ENCODE results near the gene SYCP2.

The SYCP2 gene

DNA sequence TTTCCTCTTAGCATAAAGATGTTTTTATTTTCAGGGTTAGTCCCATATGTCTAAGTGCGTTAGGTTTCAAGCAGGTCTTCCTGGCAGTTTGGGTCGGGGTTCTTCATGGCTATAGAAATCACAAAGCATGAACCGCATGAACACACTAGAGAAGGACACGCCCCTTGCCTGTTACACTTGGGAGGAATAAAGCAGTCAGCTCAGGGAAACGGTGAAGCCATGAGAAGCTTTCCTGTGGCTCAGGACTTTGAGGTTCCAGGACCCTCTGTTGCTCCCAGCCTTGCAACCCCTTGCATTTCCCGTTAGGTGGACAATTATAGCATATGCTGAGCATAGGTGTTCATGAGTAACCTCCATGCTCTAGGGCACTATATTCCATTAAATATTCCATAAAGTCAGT is 96.7 kb downstream of the SYCP2 start:
- DNase-seq (ENCODE audit: extremely low read depth, low read depth): no peak
- TF ChIP-seq CTCF (IDR thresholded peaks at IDR 0.05; ENCODE audit: low read depth, low read length): no peak

DNA sequence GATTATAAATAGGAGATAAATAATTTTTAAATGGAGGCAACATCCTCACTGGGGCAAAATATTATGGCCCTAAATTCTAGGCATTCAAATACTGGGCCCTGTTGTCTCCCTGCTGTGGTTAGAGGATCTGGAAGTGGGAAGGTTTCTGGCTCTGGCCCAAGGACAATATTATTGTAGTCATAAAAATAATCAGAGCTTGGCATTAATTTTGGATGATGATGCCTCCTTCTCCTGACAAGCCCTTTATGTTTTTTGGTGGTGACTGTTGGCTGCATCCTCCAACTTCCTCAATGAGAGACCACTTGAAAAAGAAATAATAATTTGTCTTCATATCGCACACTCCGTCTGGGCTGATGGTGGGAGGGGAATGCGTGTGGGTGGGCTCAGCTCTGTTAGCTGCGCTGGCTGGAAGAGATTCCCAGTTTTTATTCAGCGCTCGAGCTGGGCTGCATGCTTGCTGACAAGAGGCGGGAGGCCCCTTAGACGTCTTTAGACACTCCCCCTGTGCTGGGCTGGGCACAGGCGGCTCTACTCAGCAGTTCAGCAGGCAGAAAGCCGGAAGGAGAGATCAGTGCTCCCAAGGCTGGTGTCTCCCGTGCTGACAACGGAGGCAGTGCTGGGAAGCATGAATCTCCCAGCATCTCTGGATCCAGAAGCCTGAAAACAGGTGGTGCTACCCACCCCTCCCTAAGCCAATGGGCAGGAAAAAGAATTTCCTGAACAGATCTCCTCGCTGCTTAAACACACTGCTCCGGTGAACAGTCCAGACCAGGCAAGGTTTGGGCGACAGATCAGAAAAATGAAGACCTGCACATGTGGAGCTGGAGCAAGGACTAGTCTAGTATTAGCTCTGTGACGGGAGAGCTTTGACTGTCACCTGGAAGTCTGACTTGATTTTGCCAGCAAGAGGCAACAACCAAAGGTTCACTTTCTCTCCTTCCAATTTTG is 97.7 kb downstream of the SYCP2 start:
- no peak for DNase-seq (ENCODE audit: extremely low read depth, low read depth)
- no peak for TF ChIP-seq CTCF (IDR thresholded peaks at IDR 0.05; ENCODE audit: low read depth, low read length)

GRCh38 chr20:59835057-59835447 is 98.4 kb downstream of the SYCP2 start:
- no peak for DNase-seq (ENCODE audit: extremely low read depth, low read depth)
- no peak for TF ChIP-seq CTCF (IDR thresholded peaks at IDR 0.05; ENCODE audit: low read depth, low read length)

DNA sequence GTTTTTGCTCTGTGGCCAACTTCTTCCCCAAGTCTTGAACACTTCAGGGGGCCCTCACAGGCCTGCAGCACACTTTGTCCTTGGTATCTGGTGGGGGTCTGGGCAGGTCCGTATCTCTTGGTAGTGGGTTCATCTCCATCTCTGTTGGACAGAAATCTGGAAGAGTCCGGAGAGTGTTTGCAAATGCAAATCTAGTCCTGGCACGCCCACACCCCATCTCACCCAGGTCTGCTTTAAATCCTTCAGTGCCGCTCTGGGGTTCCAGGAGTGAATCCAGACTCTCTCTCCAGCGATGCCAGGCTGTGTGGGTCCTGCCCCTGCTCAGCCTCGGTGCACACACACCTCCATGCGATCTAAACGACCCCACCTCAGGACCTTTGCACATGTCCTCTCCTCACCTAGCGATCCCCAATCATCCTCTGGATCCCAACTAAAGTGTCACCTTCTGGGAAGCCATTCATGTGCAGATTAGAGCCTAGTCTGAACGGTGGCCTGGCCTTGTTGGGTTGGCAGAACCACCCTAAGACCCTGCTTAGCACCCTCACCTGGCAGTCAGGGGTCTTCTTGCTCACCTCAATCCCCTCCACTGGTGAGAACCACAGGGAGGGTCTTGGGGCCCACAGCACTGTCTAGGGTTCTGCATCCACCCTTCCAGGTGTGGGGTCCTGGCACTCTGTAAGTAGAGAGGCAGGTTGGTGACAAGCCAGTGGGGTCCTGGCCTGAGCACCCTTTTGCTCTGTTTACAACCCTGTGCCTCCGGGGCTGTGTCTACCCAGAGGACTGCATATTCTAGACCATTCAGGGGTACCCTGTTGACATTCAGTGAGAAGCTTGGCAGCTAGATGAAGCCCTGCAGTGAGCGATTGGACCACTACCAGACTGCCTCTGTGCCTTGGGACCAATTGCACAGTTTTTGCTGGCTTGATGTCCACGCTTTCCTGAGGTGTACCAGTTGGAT is 100.8 kb downstream of the SYCP2 start:
- no peak for TF ChIP-seq CTCF (IDR thresholded peaks at IDR 0.05; ENCODE audit: low read depth, low read length)
- DNase-seq (ENCODE audit: extremely low read depth, low read depth): no peak

GRCh38 chr20:59831916-59832270 is 101.5 kb downstream of the SYCP2 start:
- DNase-seq (ENCODE audit: extremely low read depth, low read depth): no peak

GRCh38 chr20:59831024-59831915 is 102.2 kb downstream of the SYCP2 start:
- no peak for TF ChIP-seq CTCF (IDR thresholded peaks at IDR 0.05; ENCODE audit: low read depth, low read length)
- DNase-seq (ENCODE audit: extremely low read depth, low read depth): no peak

More at GRCh38 chr20:59831916-59832270, 101.5 kb downstream of the SYCP2 start:
- TF ChIP-seq CTCF (IDR thresholded peaks at IDR 0.05; ENCODE audit: low read depth, low read length): no peak
